Measurements from ENCODE around the gene MAGOHB.
A peak's percentile ranks its signal among the peaks of the same experiment; 100 is the strongest.
"Not testable (repeated sequence)": the region's sequence is repeated elsewhere in the genome, so short reads cannot be mapped to it uniquely, and the experiment has no call there.

Gene MAGOHB

GRCh38 chr12:10613349-10614055 lies at the start of gene MAGOHB:
TSS of gene MAGOHB (minus strand) at chr12:10613609. CDS start at chr12:10613532, 77 bp downstream.
- DNase-seq = peak; percentile 82

GRCh38 chr12:10661338-10661737 lies 47.9 kb upstream of the MAGOHB start:
- DNase-seq = no peak

- DNase-seq = no peak
Measured at GRCh38 chr12:10654003-10654402, 40.6 kb upstream of the MAGOHB start.

GRCh38 chr12:10652192-10652591 lies 38.8 kb upstream of the MAGOHB start:
- DNase-seq = no peak

GRCh38 chr12:10646576-10646975 lies 33.2 kb upstream of the MAGOHB start:
- not testable (repeated sequence) for DNase-seq

GRCh38 chr12:10645910-10646309 lies 32.5 kb upstream of the MAGOHB start:
- DNase-seq = no peak

GRCh38 chr12:10641735-10642500 lies 28.5 kb upstream of the MAGOHB start:
- DNase-seq = no peak

GRCh38 chr12:10638728-10639127 lies 25.3 kb upstream of the MAGOHB start:
- DNase-seq = no peak

GRCh38 chr12:10636611-10637010 lies 23.2 kb upstream of the MAGOHB start:
- no peak for DNase-seq

GRCh38 chr12:10636124-10636523 lies 22.7 kb upstream of the MAGOHB start:
- DNase-seq = no peak

GRCh38 chr12:10635306-10635705 lies 21.9 kb upstream of the MAGOHB start:
- no peak for DNase-seq

- no peak for DNase-seq
Measured at GRCh38 chr12:10634427-10634826, 21.0 kb upstream of the MAGOHB start.

- DNase-seq = no peak
Measured at GRCh38 chr12:10633541-10633940, 20.1 kb upstream of the MAGOHB start.

GRCh38 chr12:10632226-10632625 lies 18.8 kb upstream of the MAGOHB start:
- no peak for DNase-seq

GRCh38 chr12:10624605-10625004 lies 11.2 kb upstream of the MAGOHB start:
- DNase-seq = no peak

- no peak for DNase-seq
Measured at GRCh38 chr12:10623131-10623530, 9.7 kb upstream of the MAGOHB start.

GRCh38 chr12:10621278-10621677 lies 7.9 kb upstream of the MAGOHB start:
- DNase-seq = no peak

GRCh38 chr12:10620078-10620779 lies 6.8 kb upstream of the MAGOHB start:
- DNase-seq = no peak

GRCh38 chr12:10618338-10618987 lies 5.1 kb upstream of the MAGOHB start:
- DNase-seq = no peak

- DNase-seq = no peak
Measured at GRCh38 chr12:10617863-10618262, 4.5 kb upstream of the MAGOHB start.

- DNase-seq = no peak
Measured at GRCh38 chr12:10615532-10615931, 2.1 kb upstream of the MAGOHB start.

- DNase-seq = no peak
Measured at GRCh38 chr12:10614056-10614370, 604 bp upstream of the MAGOHB start.

GRCh38 chr12:10612984-10613348 lies 443 bp downstream of the MAGOHB start:
- no peak for DNase-seq

- no peak for DNase-seq
Measured at GRCh38 chr12:10612110-10612509, 1.3 kb downstream of the MAGOHB start.

Data from NCI-H2171 treated with DMSO at 0.1 percent for 48 hours (cell line).